DOHH2 (cell line): ENCODE measurements around the gene PTEN.

ENCODE experiments used
- EZH2phosphoT487 ChIP-seq: fragments of 200-600 bp; sonication (generic); IDR thresholded peaks from 2 replicates; pipeline ENCODE4 v1.6.1; 2017; ENCODE audit warnings: borderline replicate concordance, mild to moderate bottlenecking, antibody characterized with exemption, low read length, moderate library complexity, mixed read lengths
- TF ChIP-seq, protein P1 (sequence below): fragments of 200-600 bp; sonication (generic); IDR thresholded peaks from one replicate; pipeline ENCODE4 v1.5.1; 2014; ENCODE audit warnings: antibody characterized with exemption, mild to moderate bottlenecking, low read depth, low read length; ENCODE audit not compliant: poor library complexity, severe bottlenecking

DNA sequence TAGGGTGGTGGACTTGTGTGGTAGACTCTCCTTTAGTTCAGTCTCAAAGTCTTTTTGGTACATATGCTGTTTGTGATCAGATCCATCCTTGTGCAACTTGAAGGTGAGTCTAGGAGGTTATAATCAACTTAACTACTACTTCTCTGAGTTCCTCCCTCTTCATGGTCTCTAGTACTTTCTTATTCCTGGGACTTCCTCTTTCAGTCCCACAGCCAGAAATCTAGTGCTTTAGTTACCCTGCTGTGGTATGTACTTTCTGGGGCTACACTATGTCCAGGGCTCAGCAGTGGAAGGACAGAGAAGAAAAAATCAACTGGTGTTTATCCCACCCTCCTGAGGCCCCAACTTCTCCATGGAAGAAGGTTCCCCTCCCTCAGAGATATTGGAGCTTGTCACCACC, 26.0 kb upstream of the PTEN start:
- TF ChIP-seq, protein P1, sequence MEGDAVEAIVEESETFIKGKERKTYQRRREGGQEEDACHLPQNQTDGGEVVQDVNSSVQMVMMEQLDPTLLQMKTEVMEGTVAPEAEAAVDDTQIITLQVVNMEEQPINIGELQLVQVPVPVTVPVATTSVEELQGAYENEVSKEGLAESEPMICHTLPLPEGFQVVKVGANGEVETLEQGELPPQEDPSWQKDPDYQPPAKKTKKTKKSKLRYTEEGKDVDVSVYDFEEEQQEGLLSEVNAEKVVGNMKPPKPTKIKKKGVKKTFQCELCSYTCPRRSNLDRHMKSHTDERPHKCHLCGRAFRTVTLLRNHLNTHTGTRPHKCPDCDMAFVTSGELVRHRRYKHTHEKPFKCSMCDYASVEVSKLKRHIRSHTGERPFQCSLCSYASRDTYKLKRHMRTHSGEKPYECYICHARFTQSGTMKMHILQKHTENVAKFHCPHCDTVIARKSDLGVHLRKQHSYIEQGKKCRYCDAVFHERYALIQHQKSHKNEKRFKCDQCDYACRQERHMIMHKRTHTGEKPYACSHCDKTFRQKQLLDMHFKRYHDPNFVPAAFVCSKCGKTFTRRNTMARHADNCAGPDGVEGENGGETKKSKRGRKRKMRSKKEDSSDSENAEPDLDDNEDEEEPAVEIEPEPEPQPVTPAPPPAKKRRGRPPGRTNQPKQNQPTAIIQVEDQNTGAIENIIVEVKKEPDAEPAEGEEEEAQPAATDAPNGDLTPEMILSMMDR: no peak
- no peak for TF ChIP-seq EZH2phosphoT487
